ENCODE results near the gene ELFN2. TPM values are rescaled to one million over a fixed set of nuclear protein-coding genes. Genes with fewer than 3 reads are reported as not detected.

Gene ELFN2
- total RNA-seq, 1 donor from 2014 or later: 0.82 TPM

DNA sequence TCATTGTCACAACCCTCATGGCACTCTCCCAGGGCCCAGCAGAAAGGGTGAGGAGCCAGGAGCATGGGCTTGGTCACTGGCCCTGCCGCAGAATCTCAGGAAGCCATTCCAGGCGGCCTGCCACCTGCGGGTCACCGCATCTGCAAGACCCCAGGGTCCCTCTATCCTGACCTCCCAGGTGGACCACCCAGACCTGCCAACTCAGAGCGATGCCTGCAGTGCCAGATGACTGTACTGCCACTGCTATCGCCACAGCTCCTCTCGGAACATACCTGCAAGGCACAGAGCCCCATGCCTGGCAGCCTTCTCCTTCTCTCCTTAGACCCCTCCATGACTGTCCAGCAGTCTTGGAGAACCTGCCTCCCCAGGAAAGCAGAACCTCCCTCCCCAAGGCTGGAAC, 26.4 kb upstream of the ELFN2 start:
- Mint-ChIP-seq H3K4me3 (no peak overlapping the region), H3K4me1 (peaks cover 31% of the 10 kb centered on the region), H3K36me3 (no peaks in the 10 kb centered on the region)

DNA sequence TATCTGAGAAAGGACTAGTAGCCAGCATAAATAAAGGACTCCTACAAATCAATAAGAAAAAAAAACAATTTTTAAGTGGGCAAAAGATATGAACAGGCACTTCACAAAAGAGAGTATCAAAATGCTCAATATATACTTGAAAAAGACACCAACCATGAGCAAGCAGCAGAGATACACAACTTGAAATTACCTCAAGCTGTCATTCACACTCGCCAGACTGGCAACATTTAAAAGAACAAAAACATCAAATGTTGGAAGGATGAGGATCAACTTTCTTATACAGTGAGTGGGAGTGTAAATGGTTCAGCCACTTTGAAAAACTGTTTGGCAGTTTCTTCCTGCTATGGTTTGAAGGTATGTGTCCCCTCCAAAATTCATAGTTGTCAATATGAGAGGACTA, 23.9 kb upstream of the ELFN2 start:
- Mint-ChIP-seq H3K4me3 (no peak overlapping the region), H3K36me3 (no peaks in the 10 kb centered on the region), H3K27ac (no peak overlapping the region), H3K4me1 (peaks cover 31% of the 10 kb centered on the region), H3K9me3 (no peaks in the 10 kb centered on the region), H3K27me3 (ENCODE audit: insufficient read depth, low read depth) (peaks cover 18% of the 10 kb centered on the region)
- no peaks in the 10 kb centered on the region for H3K36me3 ChIP-seq
- no peak overlapping the region for H3K9ac ChIP-seq
- DNase-seq (ENCODE audit: low spot score): no peak
- H3K4me1 ChIP-seq: peaks cover 3% of the 10 kb centered on the region
- no peak overlapping the region for H2AFZ ChIP-seq (replicated peaks)
- no peak overlapping the region for H3K4me2 ChIP-seq
- no peaks in the 10 kb centered on the region for H3K79me2 ChIP-seq (ENCODE audit: low read depth)
- H3K4me3 ChIP-seq: no peak overlapping the region
- TF ChIP-seq, protein P1, sequence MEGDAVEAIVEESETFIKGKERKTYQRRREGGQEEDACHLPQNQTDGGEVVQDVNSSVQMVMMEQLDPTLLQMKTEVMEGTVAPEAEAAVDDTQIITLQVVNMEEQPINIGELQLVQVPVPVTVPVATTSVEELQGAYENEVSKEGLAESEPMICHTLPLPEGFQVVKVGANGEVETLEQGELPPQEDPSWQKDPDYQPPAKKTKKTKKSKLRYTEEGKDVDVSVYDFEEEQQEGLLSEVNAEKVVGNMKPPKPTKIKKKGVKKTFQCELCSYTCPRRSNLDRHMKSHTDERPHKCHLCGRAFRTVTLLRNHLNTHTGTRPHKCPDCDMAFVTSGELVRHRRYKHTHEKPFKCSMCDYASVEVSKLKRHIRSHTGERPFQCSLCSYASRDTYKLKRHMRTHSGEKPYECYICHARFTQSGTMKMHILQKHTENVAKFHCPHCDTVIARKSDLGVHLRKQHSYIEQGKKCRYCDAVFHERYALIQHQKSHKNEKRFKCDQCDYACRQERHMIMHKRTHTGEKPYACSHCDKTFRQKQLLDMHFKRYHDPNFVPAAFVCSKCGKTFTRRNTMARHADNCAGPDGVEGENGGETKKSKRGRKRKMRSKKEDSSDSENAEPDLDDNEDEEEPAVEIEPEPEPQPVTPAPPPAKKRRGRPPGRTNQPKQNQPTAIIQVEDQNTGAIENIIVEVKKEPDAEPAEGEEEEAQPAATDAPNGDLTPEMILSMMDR (IDR thresholded peaks at IDR 0.05): no peak
- H3F3A ChIP-seq (ENCODE audit: low read depth): no peaks in the 10 kb centered on the region
- H4K20me1 ChIP-seq (ENCODE audit: low read depth): no peaks in the 10 kb centered on the region
- H3K27ac ChIP-seq: no peak overlapping the region
- no peaks in the 10 kb centered on the region for H3K27me3 ChIP-seq
- H3K9me3 ChIP-seq (ENCODE audit: low read depth): no peaks in the 10 kb centered on the region

More for the DNA sequence above, 26.4 kb upstream of the ELFN2 start:
- H3K79me2 ChIP-seq (ENCODE audit: low read depth): no peaks in the 10 kb centered on the region
- peaks cover 8% of the 10 kb centered on the region for H3K27me3 ChIP-seq
- no peak for DNase-seq (ENCODE audit: low spot score)
- peaks cover 2% of the 10 kb centered on the region for H3K9me3 Mint-ChIP-seq
- H4K20me1 ChIP-seq (ENCODE audit: low read depth): peaks cover 3% of the 10 kb centered on the region
- H3K4me3 ChIP-seq: no peak overlapping the region
- H3K27ac ChIP-seq: no peak overlapping the region
- H2AFZ ChIP-seq (replicated peaks): no peak overlapping the region
- H3F3A ChIP-seq (ENCODE audit: low read depth): no peaks in the 10 kb centered on the region
- H3K4me1 ChIP-seq: peaks cover 7% of the 10 kb centered on the region
- H3K4me2 ChIP-seq: no peak overlapping the region
- no peaks in the 10 kb centered on the region for H3K36me3 ChIP-seq
- H3K27ac Mint-ChIP-seq: peak overlapping the region; percentile 17
- no peak overlapping the region for H3K9ac ChIP-seq
- peaks cover 16% of the 10 kb centered on the region for H3K27me3 Mint-ChIP-seq (ENCODE audit: insufficient read depth, low read depth)
- TF ChIP-seq EZH2 (IDR thresholded peaks at IDR 0.05) (no peak), EZH2phosphoT487 (IDR thresholded peaks at IDR 0.05) (no peak)
- TF ChIP-seq, protein P1 (IDR thresholded peaks at IDR 0.05): no peak
- H3K9me3 ChIP-seq (ENCODE audit: low read depth): no peaks in the 10 kb centered on the region

DNA sequence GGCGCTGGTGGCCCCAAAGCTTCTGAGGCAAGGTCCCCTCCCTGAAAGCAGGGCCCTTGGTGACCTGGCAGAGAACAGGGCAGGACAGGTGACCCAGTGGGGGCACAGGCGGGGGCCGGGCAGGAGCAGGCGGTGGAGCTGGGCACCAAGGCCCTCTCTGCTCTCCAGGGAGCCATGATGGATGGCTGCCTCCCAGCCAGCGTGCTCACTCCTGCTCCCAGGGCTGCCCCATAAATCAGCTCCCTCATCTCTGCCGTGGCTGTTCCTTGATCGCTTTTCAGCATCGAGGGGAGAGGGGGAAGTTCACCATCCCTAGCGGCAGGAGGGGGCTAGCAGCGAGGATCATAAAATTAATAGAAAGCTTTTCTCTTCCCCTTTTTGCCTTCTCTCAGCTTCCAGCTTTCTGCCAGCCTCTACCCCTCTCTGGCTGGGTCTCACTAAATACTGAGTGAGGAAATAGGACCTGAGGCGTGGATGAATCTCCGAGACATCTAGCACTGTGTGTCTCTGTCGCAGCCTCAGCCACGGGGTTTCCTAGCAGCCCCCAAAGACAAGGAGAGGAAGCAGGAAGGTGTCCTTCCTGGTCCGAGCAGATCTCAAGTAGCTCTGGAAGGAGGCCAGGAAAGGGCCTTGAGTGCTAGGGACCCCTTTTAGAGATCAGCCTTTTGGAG, 22.2 kb upstream of the ELFN2 start:
- Histone ChIP-seq H3K4me3 (no peak overlapping the region), H3K27ac (no peak overlapping the region), H3K36me3 (no peaks in the 10 kb centered on the region), H3K9ac (no peak overlapping the region), H3K27me3 (no peaks in the 10 kb centered on the region), H3K9me3 (ENCODE audit: low read depth) (no peaks in the 10 kb centered on the region), H3K4me2 (no peak overlapping the region), H3F3A (ENCODE audit: low read depth) (no peaks in the 10 kb centered on the region), H3K79me2 (ENCODE audit: low read depth) (no peaks in the 10 kb centered on the region), H2AFZ (replicated peaks) (no peak overlapping the region), H3K4me1 (no peaks in the 10 kb centered on the region), H4K20me1 (ENCODE audit: low read depth) (no peaks in the 10 kb centered on the region)
- Mint-ChIP-seq H3K36me3 (no peaks in the 10 kb centered on the region), H3K27ac (peak overlapping the region; percentile 72), H3K4me1 (peaks cover 16% of the 10 kb centered on the region), H3K9me3 (no peaks in the 10 kb centered on the region), H3K4me3 (no peak overlapping the region), H3K27me3 (ENCODE audit: insufficient read depth, low read depth) (peaks cover 18% of the 10 kb centered on the region)
- TF ChIP-seq EZH2 (IDR thresholded peaks at IDR 0.05): no peak
- TF ChIP-seq, protein P1 (IDR thresholded peaks at IDR 0.05): no peak
- TF ChIP-seq EZH2phosphoT487 (IDR thresholded peaks at IDR 0.05): no peak
- no peak for DNase-seq (ENCODE audit: low spot score)

All from neural progenitor cell (in vitro differentiated cells).